Activated CD4-positive, alpha-beta T cell treated with anti-CD3 and anti-CD28 coated beads, Interleukin-2, amount 50 U/mL, for 24 hours (primary cell): ENCODE data around the gene SRD5A1.

Source experiments
- DNase-seq, 2 donors: peaks; one replicate each; pipeline ENCODE4 v3.0.0-alpha.2; 2020; ENCODE audit warnings: low read depth in 1 of 2, low spot score in 1 of 2

Gene SRD5A1

DNA sequence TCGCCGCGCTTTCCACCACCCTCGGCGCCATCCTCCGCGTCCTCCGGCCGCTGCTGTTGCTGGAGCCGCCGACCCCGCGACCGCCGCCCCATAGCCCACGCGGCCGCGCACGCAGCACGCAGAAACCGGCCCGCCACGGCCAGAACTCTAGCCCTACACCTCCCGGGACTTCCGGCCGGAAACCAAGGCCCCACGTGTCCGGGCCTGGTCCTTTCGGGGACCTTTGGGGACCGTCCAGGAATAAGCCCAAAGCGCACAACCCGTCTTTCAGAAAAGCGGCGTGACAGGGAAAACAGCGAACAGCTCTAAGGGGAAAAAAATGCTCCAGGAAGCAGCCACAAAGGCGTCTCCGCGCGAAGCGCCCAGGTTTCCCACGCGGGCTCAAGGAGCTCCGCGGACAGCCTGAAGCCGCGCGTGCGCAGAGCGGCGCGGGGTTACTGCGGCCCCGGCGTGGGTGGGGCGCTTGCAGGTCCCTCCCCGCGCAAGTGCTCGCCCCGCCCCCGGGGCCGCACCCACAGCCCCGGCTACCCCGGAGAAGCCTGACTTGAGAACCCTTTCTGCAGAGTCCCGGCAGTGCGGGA, at the start of gene SRD5A1, which contains the start of gene NSUN2:
SRD5A1 (plus strand) TSS at position 553 of the 581 bp plus-strand sequence. CDS start 137 bp downstream, outside the sequence.
NSUN2 (minus strand) TSS at position 157 of the 581 bp plus-strand sequence; CDS start at position 92, 65 bp downstream.
- DNase-seq, result peak; percentile 87 to 93

GRCh38 chr5:6584101-6584645, 49.1 kb upstream of the SRD5A1 start:
- no peak for DNase-seq

GRCh38 chr5:6584727-6585126, 48.5 kb upstream of the SRD5A1 start:
- no peak for DNase-seq

DNA sequence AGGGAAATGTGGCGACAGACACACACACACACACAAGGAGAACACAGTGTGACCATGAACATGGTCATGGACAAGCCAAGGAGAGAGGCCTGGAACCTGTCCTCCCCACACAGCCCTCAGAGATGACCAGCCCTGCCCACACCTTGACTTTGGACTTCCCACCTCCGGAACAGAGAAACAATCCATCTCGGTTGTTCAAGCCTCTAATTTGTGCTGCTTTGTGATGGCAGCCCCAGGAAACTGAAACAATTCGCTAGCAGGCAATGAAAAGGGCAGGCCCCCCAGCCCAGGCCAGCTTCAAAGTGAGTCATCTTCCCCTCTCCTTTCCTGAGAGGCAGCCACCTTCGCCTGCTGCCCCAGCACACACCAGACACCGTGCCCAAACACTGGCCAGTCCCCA, 48.1 kb upstream of the SRD5A1 start:
- no peak for DNase-seq

- DNase-seq, result no peak
Observed at GRCh38 chr5:6585939-6586646, 47.1 kb upstream of the SRD5A1 start.

DNA sequence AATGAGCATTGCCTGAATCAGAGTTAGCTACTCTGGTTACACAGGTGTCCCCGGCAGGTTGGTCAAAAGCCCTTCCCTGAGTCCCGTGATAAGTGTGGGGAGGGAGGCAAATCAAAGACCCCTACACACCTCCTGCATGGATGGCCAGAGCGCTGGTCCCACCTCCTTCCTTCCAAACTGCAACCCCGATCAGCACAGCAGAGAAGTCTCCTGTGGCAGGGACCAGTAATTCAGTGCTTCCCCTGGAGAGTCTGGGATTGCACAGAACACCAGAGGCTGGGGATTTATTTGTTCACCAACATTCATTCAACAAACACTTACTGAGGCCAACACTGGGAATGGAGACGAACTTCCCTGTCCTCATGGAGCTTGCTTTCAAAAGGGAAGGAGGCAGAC, 46.6 kb upstream of the SRD5A1 start:
- no peak for DNase-seq

DNA sequence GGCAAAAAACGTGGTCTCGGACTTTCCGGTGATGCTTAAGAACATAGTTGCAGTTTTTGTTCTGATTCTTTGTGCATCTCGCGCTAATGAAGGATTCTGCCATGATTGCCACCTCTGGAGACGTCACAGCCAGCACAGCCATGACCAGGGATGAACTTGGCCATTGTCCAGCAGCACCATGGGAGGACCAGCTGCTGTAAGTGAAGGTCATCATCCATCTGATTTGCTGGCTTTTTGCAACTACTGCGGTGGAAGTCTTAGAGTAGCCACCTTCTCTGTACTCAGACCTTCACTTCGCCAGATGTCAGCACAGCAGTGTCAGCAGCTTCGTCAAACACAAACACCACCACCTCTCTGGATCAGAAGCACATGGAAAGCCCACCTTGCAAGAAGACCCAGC, 46.1 kb upstream of the SRD5A1 start:
- no peak for DNase-seq

DNA sequence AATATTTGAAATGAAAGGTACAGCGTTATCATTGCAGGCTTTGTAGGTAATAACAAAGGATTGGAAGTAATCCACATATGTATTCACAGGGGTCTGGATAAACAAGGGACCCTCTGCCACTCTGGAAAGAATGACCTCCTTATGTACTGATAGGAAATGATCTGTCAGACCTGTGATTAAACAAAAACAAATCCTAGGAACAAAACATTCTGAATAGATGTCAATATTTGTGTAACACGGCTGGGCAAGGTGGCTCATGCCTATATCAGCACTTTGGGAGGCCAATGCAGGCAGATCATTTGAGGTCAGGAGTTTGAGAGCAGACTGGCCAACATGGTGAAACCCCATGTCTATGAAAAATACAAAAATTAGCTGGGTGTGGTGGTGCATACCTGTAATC, 42.7 kb upstream of the SRD5A1 start:
- no peak for DNase-seq

DNA sequence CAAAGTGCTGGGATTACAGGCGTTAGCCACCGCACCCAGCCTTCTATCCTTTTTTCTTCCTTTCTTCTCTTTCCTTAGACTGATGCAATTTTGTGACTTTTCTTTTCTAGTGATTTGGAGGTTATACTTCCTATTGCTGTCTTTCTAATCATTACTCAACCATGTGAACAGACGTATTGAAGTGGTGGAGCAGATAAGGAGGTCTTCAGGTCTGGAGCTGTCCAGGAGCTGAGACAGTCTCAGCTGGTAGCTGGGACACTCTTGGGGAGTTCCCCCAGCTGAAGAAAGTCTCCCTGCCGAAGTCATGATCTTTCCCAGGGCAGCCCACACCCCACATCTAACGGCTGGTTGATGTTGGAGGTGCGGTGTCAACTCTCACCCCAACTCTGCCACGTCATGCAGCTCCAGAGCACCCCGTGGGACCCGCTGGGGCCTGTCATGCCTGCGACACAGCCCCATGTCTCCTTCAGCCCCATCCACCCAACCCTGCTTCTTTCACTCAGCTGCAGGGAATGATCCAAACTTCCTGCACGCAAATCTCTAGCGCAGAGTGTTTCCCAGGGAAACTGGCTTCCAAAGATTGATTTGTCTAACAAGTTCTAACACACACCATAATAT, 41.5 kb upstream of the SRD5A1 start:
- no peak for DNase-seq

DNA sequence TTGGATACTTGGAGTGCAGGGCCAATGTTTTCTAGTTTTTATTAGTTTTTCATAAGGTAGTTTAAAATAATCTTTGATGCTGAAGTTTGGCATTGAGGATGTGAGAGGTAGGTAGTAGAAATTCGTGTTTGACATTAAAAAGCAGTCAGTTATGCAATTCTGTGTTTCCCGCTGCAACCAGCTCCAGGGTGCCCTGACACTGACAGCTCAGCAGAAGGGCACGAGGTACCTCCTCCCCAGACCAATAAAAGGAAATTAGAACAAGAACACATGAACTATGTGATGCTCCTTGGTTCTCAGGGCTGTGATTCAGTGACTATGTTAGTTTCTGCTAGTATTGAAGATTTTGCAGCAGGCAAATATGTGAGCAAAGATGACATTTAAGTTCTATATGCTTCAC, 40.6 kb upstream of the SRD5A1 start:
- DNase-seq, result no peak

DNA sequence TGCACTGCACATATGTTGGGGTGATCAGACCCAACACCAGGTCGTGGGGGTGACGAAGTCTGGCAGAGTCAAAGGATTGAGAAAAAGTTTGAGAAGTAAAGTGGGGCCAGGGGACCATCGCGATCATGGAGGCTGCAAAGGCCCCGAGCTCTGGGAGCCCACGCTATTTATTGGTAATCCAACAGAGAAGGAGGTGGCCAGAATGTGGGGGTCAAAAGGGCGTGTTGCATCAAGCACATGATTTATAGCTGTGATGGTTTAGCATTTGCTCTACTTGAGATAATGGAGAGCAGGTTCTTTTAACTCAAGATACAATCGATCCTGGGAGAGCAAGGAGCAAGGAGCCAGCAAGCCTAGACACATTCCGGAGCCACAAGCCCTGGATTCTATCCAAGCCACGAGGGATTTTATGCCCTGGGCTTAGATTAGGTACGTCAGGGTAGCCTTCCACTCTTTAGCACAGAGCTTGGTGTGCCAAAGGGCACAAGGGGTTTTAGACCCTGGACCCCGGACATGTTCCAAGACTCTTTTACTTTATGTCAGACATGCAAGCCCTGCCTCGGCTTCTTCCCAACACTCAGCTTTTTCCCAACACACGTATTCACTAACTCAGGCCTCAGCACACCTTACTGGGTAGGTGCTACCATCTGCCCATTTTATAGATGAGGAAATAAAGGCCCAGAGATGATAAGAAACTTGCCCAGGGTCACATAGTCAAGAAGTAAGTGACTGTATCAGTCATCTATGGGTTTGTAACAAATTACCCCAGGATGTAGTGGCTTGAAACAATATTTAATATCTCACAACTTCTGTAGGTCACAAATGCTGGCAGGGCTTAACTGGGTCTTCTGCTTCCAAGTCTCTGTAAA, 39.9 kb upstream of the SRD5A1 start:
- DNase-seq, result no peak

DNA sequence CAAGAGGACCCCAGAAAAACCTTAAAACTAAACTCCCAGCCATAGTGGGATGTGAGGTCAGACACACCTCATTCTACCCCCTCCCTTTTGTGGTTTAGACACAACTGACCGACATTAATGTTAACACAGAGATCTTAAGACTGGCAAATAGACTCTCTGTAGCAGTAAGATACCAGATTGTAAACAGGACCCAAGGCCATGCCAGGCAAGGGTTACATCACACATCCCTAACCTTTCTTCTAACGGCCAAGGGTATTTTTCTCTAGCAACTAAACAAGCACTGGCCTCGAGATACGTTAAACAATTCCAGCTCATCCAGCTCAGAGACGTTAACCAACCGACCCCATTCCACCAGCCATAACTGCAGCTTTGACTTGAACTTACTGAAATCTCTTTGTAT, 39.2 kb upstream of the SRD5A1 start:
- no peak for DNase-seq

DNA sequence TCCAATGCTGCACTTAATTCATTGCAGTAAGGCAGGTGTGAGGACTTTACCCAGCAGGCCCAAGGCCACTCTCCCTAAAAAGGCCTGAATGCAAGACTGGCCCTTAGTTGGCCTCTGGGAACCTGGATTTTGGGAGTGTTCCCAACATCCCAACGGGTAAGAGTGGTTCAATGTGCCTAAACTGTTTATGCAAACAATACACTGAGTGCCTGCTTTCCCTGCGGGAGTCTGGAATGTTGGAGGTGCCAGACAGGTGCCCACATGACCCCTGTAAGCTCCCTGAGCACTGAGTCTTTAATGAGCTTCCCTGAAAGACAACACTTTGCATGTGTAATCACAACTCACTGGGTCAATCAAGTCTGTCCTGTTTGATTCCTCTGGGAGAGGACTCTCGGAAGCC, 37.8 kb upstream of the SRD5A1 start:
- DNase-seq, result no peak

GRCh38 chr5:6596388-6596787, 36.9 kb upstream of the SRD5A1 start:
- DNase-seq, result no peak

- no peak for DNase-seq
Observed at GRCh38 chr5:6597557-6597956, 35.7 kb upstream of the SRD5A1 start.

DNA sequence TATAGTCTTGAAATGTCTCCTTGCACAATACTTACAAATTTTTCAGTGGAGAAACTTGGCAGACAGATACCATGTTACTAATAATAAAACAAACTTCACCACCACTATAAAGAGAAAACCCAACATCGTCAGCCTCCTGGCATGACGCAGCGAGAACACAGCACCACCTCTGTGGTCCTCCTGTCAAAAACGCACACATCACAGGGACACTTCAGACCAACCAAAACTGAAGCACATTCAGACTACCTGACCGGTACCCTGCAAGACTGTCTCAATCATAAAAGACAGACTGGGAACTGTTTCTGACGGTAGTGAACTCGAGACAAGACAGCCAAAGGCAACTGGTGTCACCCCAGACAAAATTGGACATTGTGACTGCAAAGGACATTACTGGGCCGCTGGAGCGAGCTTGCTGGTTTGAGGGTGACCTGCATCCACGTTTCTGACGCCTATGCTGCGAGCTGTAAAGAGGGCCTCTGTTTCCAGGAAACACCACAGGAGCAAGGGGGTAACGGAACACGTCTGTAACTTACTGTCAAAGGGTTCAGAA, 34.8 kb upstream of the SRD5A1 start:
- DNase-seq, result no peak

DNA sequence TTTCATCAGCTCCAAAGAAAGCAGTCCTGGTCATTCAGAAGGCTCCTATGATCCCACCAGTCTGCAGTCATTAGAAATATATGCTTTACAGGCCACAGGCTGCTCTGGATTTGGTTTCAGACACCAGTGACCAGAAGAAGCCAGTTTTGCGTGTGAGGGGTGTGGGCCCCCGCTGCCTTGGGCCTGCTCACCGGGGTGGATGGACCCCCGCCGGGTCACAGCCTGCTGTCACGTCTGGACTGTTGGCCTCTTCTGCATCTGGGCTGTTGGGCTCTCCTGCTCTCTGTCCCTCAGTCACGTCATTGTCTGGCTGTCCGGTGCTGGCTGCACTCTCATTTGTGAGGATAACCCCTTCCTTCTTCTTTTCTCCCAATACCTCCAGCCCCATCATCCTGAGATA, 33.5 kb upstream of the SRD5A1 start:
- DNase-seq, result no peak

- no peak for DNase-seq
Observed at GRCh38 chr5:6601271-6601670, 32.0 kb upstream of the SRD5A1 start.

DNA sequence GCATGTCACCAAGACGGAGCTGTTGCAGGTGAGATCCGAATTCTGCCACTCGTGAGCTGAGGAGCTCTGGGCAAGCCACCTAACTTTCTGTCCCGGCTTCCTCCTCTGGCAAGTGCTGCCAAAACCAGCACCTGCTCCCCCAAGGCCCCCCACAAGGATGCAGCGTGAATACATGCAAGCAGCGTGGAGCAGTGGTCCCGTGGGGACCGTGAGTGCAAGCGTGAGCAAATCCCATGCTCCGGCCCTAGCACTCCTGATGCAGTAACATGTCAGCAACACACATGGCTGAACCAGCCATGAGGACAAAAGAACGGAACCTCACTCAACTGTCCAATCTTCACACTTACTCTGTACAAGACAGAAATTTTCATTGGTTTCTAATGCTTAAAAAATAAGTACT, 31.4 kb upstream of the SRD5A1 start:
- DNase-seq, result no peak

DNA sequence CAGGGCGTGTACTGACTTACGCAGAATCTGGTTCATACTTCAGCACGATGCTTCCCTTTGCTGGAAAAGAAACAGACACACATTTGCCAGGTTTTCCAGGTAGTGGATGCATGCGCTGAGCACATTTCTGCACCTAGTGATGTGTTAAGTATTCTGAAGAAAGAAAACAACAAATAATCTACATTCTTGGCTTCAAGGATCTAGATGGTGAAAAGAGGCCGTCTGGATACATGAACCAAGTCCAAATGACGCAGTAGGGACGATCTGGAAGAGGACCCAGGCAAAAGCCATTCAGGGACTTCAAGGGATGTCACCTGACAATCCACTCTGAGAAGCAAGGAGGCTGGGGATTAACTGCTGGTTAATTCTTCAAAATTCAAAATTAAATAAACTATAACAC, 30.8 kb upstream of the SRD5A1 start:
- no peak for DNase-seq

DNA sequence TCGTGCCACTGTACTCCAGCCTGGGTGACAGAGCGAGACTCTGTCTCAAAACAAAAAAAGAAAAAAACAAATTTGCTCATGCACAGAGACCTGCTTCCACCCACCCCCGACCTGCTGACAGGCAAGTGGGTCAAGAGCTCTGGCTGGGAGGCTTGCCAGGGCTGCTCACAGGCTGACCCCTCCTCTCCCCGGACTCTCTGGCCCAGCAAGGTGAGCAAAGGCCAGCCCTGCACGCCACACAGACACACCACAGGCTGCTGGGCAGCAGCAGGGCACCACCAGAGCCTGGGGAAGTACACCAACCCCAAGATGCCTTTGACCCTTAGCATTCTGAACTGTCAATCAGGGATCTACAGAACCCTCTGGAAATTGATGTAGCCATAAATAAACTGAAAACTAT, 29.6 kb upstream of the SRD5A1 start:
- no peak for DNase-seq
